Neuronal stem cell (in vitro differentiated cells): ENCODE data around the gene ACER1.
"Not testable (repeated sequence)": the region's sequence is repeated elsewhere in the genome, so short reads cannot be mapped to it uniquely, and the experiment has no call there.

ENCODE experiments used
- DNase-seq: peaks from one replicate; pipeline ENCODE4 v3.0.0-alpha.2; 2013; ENCODE audit warnings: low spot score
- H2AFZ ChIP-seq: one replicate; pipeline ENCODE4 v1.6.1; 2013; ENCODE audit warnings: mild to moderate bottlenecking, low read length, inconsistent platforms
- H2AK5ac ChIP-seq: 2 replicates; pipeline ENCODE4 v1.6.1; 2013; ENCODE audit warnings: low read depth, mild to moderate bottlenecking, inconsistent platforms, low read length, moderate library complexity, mixed read lengths
- H2BK120ac ChIP-seq: 2 replicates; pipeline ENCODE4 v1.6.1; 2013; ENCODE audit warnings: low read depth, mild to moderate bottlenecking, inconsistent platforms, low read length, moderate library complexity, mixed read lengths
- H2BK12ac ChIP-seq: one replicate; pipeline ENCODE4 v1.6.1; 2013; ENCODE audit warnings: low read length, inconsistent platforms
- H2BK15ac ChIP-seq: 2 replicates; pipeline ENCODE4 v1.6.1; 2013; ENCODE audit warnings: mild to moderate bottlenecking, low read length, inconsistent platforms, mixed read lengths
- H2BK5ac ChIP-seq: one replicate; pipeline ENCODE4 v1.6.1; 2013; ENCODE audit warnings: inconsistent platforms, mild to moderate bottlenecking, low read length, moderate library complexity
- H3K14ac ChIP-seq: one replicate; pipeline ENCODE4 v1.6.1; 2013; ENCODE audit warnings: low read length, inconsistent platforms
- H3K18ac ChIP-seq: 2 replicates; pipeline ENCODE4 v1.6.1; 2013; ENCODE audit warnings: low read length, inconsistent platforms
- H3K23ac ChIP-seq: 2 replicates; pipeline ENCODE4 v1.6.1; 2013; ENCODE audit warnings: low read depth, mild to moderate bottlenecking, mixed read lengths, low read length, inconsistent platforms; ENCODE audit not compliant: poor library complexity
- H3K27ac ChIP-seq: replicated peaks from 3 replicates; pipeline ENCODE4 v1.5.1; 2013; ENCODE audit warnings: low read length, inconsistent platforms
- H3K27me3 ChIP-seq, 3 experiments: 2 replicates each; pipeline ENCODE4 v1.6.1; 2013; ENCODE audit warnings: low read length in 3 of 3, mild to moderate bottlenecking in 2 of 3, inconsistent platforms in 1 of 3, low read depth in 1 of 3, mixed read lengths in 1 of 3, moderate library complexity in 1 of 3; ENCODE audit not compliant: control insufficient read depth in 3 of 3, insufficient read depth in 3 of 3
- H3K36me3 ChIP-seq, 2 donors: replicated peaks in 1 of 2; 2 replicates each; pipeline ENCODE4 v1.6.1; 2013; ENCODE audit warnings: low read length in 2 of 2; ENCODE audit not compliant: control insufficient read depth in 2 of 2, insufficient read depth in 2 of 2
- H3K4ac ChIP-seq: 2 replicates; pipeline ENCODE4 v1.6.1; 2013; ENCODE audit warnings: inconsistent platforms, mild to moderate bottlenecking, low read length, moderate library complexity
- H3K4me1 ChIP-seq, 2 donors: 1 replicate in 1 of 2; 2 replicates in 1 of 2; pipeline ENCODE4 v1.6.1; 2013; ENCODE audit warnings: low read length in 2 of 2, low read depth in 1 of 2; ENCODE audit not compliant: control insufficient read depth in 2 of 2, insufficient read depth in 1 of 2
- H3K4me2 ChIP-seq: one replicate; pipeline ENCODE4 v1.6.1; 2013; ENCODE audit warnings: mild to moderate bottlenecking, low read length, inconsistent platforms; ENCODE audit not compliant: insufficient read depth, poor library complexity, severe bottlenecking
- H3K4me3 ChIP-seq, 2 donors: 2 replicates each; pipeline ENCODE4 v1.5.1; 2013; ENCODE audit warnings: low read length in 2 of 2, mild to moderate bottlenecking in 2 of 2, inconsistent platforms in 1 of 2, moderate library complexity in 1 of 2
- H3K79me1 ChIP-seq: one replicate; pipeline ENCODE4 v1.6.1; 2013; ENCODE audit warnings: low read depth, mild to moderate bottlenecking, inconsistent platforms, low read length, moderate library complexity
- H3K9ac ChIP-seq: one replicate; pipeline ENCODE4 v1.6.1; 2013; ENCODE audit warnings: mild to moderate bottlenecking, low read depth, low read length, inconsistent platforms; ENCODE audit not compliant: poor library complexity
- H3K9me3 ChIP-seq, 2 donors: replicated peaks in 1 of 2; 2 replicates each; pipeline versions ENCODE3 to v1.6.1; 2013; ENCODE audit warnings: low read length in 2 of 2, mild to moderate bottlenecking in 2 of 2, inconsistent platforms in 1 of 2, low read depth in 1 of 2, mixed read lengths in 1 of 2, moderate library complexity in 1 of 2; ENCODE audit not compliant: control insufficient read depth in 2 of 2, insufficient read depth in 1 of 2
- H4K8ac ChIP-seq: one replicate; pipeline ENCODE4 v1.6.1; 2013; ENCODE audit warnings: low read depth, mild to moderate bottlenecking, inconsistent platforms, low read length, moderate library complexity
- H4K91ac ChIP-seq: one replicate; pipeline ENCODE4 v1.6.1; 2013; ENCODE audit warnings: low read length, low read depth, mild to moderate bottlenecking, inconsistent platforms; ENCODE audit not compliant: poor library complexity
- WGBS, 2 donors: extraction: QIAGEN DNeasy Blood & Tissue Kit; methylation state at CpG; one replicate each; pipeline ENCODE4 v1.1.7; 2013; ENCODE audit warnings: missing lambda C conversion rate in 2 of 2, mixed read lengths in 1 of 2; ENCODE audit not compliant: insufficient read length in 2 of 2, insufficient replicate concordance in 1 of 2; ENCODE audit errors: extremely low coverage in 2 of 2; 5-methylcytosine and 5-hydroxymethylcytosine counted together

ACER1 gene

GRCh38 chr19:6322284-6322683 lies 11.1 kb downstream of the ACER1 start:
- WGBS, 2 donors, result no CpG with 5 or more reads among the region's 3 CpGs
- Histone ChIP-seq H4K8ac (no peak overlapping the region), H2BK12ac (no peak overlapping the region), H3K4me3 (no peak overlapping the region), H3K36me3 (no peaks in the 10 kb centered on the region), H2AK5ac (no peak overlapping the region), H2BK5ac (no peak overlapping the region), H2BK15ac (no peak overlapping the region), H3K4me1 (no peaks in the 10 kb centered on the region), H2BK120ac (no peak overlapping the region), H3K4ac (no peak overlapping the region), H3K23ac (no peak overlapping the region), H3K9ac (no peak overlapping the region), H3K18ac (no peak overlapping the region), H3K14ac (no peak overlapping the region), H2AFZ (no peak overlapping the region), H3K27ac (no peak overlapping the region), H3K27me3 (no peaks in the 10 kb centered on the region), H3K4me2 (no peak overlapping the region), H3K9me3 (peaks cover 0 to 17% of the 10 kb centered on the region in 2 donors), H3K79me1 (no peaks in the 10 kb centered on the region), H4K91ac (no peak overlapping the region)
- DNase-seq, result no peak

DNA sequence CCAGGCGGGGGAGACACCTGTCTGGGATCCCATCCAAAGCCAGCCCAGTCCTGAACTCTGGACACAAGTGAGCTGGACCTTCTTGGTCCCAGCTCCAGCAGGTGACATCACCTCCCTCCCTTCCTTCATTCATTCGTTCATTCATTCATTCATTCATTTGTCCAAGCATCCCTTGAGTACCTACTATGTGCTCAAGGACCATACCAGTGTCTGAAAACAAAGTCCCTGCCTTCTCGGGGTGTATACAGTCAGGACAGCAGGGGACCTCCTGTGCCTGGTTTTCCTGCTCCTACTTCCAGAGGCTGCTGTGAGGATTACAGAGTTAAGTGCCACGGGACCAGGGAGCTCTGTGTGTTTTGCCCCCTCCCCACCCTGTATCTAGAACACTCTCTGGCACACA lies 14.0 kb downstream of the ACER1 start:
- Histone ChIP-seq H3K79me1 (no peaks in the 10 kb centered on the region), H3K4ac (no peak overlapping the region), H3K4me2 (no peak overlapping the region), H3K4me3 (no peak overlapping the region), H3K9me3 (peaks cover 0 to 12% of the 10 kb centered on the region in 2 donors), H3K14ac (no peak overlapping the region), H4K8ac (no peak overlapping the region), H3K18ac (no peak overlapping the region), H2AK5ac (no peak overlapping the region), H2BK5ac (no peak overlapping the region), H2BK12ac (no peak overlapping the region), H4K91ac (no peak overlapping the region), H3K4me1 (no peaks in the 10 kb centered on the region), H2AFZ (no peak overlapping the region), H3K23ac (no peak overlapping the region), H3K36me3 (no peaks in the 10 kb centered on the region), H3K27me3 (no peaks in the 10 kb centered on the region), H3K9ac (no peak overlapping the region), H2BK15ac (no peak overlapping the region), H2BK120ac (no peak overlapping the region), H3K27ac (no peak overlapping the region)
- no CpG with 5 or more reads among the region's 4 CpGs for WGBS, 2 donors
- no peak for DNase-seq

DNA sequence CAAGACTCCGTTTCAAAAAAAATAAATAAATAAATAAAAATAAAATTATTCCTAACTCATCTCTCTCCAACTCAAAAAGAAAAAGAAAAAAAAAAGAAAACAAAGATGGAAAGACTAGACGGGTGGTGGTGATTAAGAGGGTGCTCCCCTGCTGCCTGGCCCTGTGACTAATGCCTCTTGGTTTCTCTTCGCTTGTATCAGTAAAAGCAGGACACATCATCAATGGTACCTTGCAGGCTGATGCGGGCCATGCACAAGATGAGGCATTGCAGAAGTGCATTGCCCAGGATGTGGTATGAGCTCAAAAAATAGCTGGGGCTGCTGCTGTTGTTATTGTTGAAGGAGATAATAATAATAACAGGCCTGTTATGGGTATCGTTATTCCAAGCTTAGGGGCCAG lies 14.6 kb downstream of the ACER1 start:
- no peak overlapping the region for H2AK5ac ChIP-seq
- H2BK5ac ChIP-seq, result no peak overlapping the region
- H3K27me3 ChIP-seq, result no peaks in the 10 kb centered on the region
- no peak for DNase-seq
- no peaks in the 10 kb centered on the region for H3K36me3 ChIP-seq
- H3K79me1 ChIP-seq, result no peaks in the 10 kb centered on the region
- no peak overlapping the region for H3K18ac ChIP-seq
- H3K23ac ChIP-seq, result no peak overlapping the region
- WGBS, 2 donors, result no CpG with 5 or more reads among the region's 5 CpGs
- H2BK120ac ChIP-seq, result no peak overlapping the region
- H3K9ac ChIP-seq, result no peak overlapping the region
- no peak overlapping the region for H4K91ac ChIP-seq
- no peak overlapping the region for H3K4ac ChIP-seq
- H3K14ac ChIP-seq, result no peak overlapping the region
- H3K9me3 ChIP-seq, result peaks cover 0 to 12% of the 10 kb centered on the region in 2 donors
- H4K8ac ChIP-seq, result no peak overlapping the region
- no peak overlapping the region for H3K4me3 ChIP-seq
- H3K27ac ChIP-seq, result no peak overlapping the region
- no peak overlapping the region for H2AFZ ChIP-seq
- no peak overlapping the region for H2BK15ac ChIP-seq
- no peaks in the 10 kb centered on the region for H3K4me1 ChIP-seq
- no peak overlapping the region for H2BK12ac ChIP-seq
- H3K4me2 ChIP-seq, result no peak overlapping the region

- H2BK5ac ChIP-seq, H4K91ac ChIP-seq, H2AFZ ChIP-seq, H3K4me3 ChIP-seq, H3K18ac ChIP-seq, H3K4me1 ChIP-seq, H2BK12ac ChIP-seq, H4K8ac ChIP-seq, H3K23ac ChIP-seq, H2BK120ac ChIP-seq, DNase-seq, H3K36me3 ChIP-seq, H3K79me1 ChIP-seq, H3K9ac ChIP-seq, H2BK15ac ChIP-seq, H3K4ac ChIP-seq, H3K27me3 ChIP-seq, H3K4me2 ChIP-seq, H3K27ac ChIP-seq, H3K14ac ChIP-seq, H2AK5ac ChIP-seq: not testable (repeated sequence)
- WGBS, 2 donors, result no CpG with 5 or more reads among the region's 5 CpGs
- H3K9me3 ChIP-seq, result peaks cover 0 to 13% of the 10 kb centered on the region in 2 donors
These were observed 17.8 kb downstream of the ACER1 start for GRCh38 chr19:6315646-6316045.
